HG03558 (cell line): ENCODE results near the gene NNT.
"Not testable (repeated sequence)": the region's sequence is repeated elsewhere in the genome, so short reads cannot be mapped to it uniquely, and the experiment has no call there.

Experiments used
- ATAC-seq: cut with Tn5 transposase; IDR thresholded peaks from one replicate; pipeline ENCODE4 v1.9.1; 2021; ENCODE audit warnings: moderate number of reproducible peaks; ENCODE audit not compliant: unreplicated experiment; ENCODE audit errors: extremely low read depth

The NNT gene

GRCh38 chr5:43602461-43603343 is at the start of gene NNT:
Gene NNT (plus strand): TSS chr5:43603180. CDS start chr5:43609196, 6,016 bp downstream.
- ATAC-seq: peak; percentile 40

- no peak for ATAC-seq
Observed at GRCh38 chr5:43553381-43553780, 49.6 kb upstream of the NNT start.

- ATAC-seq: no peak
Observed at GRCh38 chr5:43554497-43554896, 48.5 kb upstream of the NNT start.

GRCh38 chr5:43555895-43556606 is 46.9 kb upstream of the NNT start:
- no peak for ATAC-seq

GRCh38 chr5:43556607-43556856 is 46.4 kb upstream of the NNT start:
- peak; percentile 21 for ATAC-seq

GRCh38 chr5:43556857-43557542 is 46.0 kb upstream of the NNT start, which contains the start of gene PAIP1:
Gene PAIP1 (minus strand): TSS chr5:43557077. CDS start chr5:43556846, 231 bp downstream.
- peak; percentile 77 for ATAC-seq

GRCh38 chr5:43560128-43560527 is 42.9 kb upstream of the NNT start:
- no peak for ATAC-seq

GRCh38 chr5:43561356-43561755 is 41.6 kb upstream of the NNT start:
- ATAC-seq: no peak

- ATAC-seq: no peak
Observed at GRCh38 chr5:43563321-43563720, 39.7 kb upstream of the NNT start.

- ATAC-seq: no peak
Observed at GRCh38 chr5:43564289-43564850, 38.6 kb upstream of the NNT start.

GRCh38 chr5:43565043-43565442 is 37.9 kb upstream of the NNT start:
- ATAC-seq: no peak

GRCh38 chr5:43567967-43568366 is 35.0 kb upstream of the NNT start:
- ATAC-seq: no peak

GRCh38 chr5:43569236-43569746 is 33.7 kb upstream of the NNT start:
- no peak for ATAC-seq

GRCh38 chr5:43570450-43571158 is 32.4 kb upstream of the NNT start:
- no peak for ATAC-seq

GRCh38 chr5:43571237-43571636 is 31.7 kb upstream of the NNT start:
- ATAC-seq: no peak

- no peak for ATAC-seq
Observed at GRCh38 chr5:43572357-43572756, 30.6 kb upstream of the NNT start.

- no peak for ATAC-seq
Observed at GRCh38 chr5:43573058-43573457, 29.9 kb upstream of the NNT start.

GRCh38 chr5:43580402-43581210 is 22.4 kb upstream of the NNT start:
- not testable (repeated sequence) for ATAC-seq

- no peak for ATAC-seq
Observed at GRCh38 chr5:43581398-43581797, 21.6 kb upstream of the NNT start.
